Pancreas (tissue), 10 donors: ENCODE measurements around the gene PPM1B. TPM values are rescaled to one million over a fixed set of nuclear protein-coding genes. Genes with fewer than 3 reads are reported as not detected.

Source experiments
- ATAC-seq, 4 donors: fragments of 200-7000 bp; cut with Tn5 transposase; one replicate each; pipeline versions ENCODE4 v1.8.0 to v1.9.1; 2020; ENCODE audit warnings: mild to moderate bottlenecking in 4 of 4, moderate library complexity in 4 of 4
- DNase-seq, 6 donors: peaks; one replicate each; pipeline ENCODE4 v3.0.0-alpha.2; 2020
- FAIRE-seq: peaks from 2 replicates; lab custom pipeline; 2012; peaks lifted over from hg19 to GRCh38; lab: Jason Lieb, UNC
- H3K27ac ChIP-seq, 4 donors: fragments of 200-600 bp; sonication (generic); 1 replicate in 3 of 4; 2 replicates in 1 of 4; pipeline versions ENCODE4 v1.5.0 to v1.8.0; 2020
- H3K27me3 ChIP-seq, 4 donors: fragments of 200-600 bp; one replicate each; pipeline ENCODE4 v1.8.0; 2021
- H3K36me3 ChIP-seq, 3 donors: fragments of 200-600 bp; sonication (generic) in 1 of 3; one replicate each; pipeline versions ENCODE4 v1.5.0 to v1.8.0; 2020 to 2021
- H3K4me1 ChIP-seq, 3 donors: fragments of 200-600 bp; one replicate each; pipeline ENCODE4 v1.8.0; 2021
- H3K4me3 ChIP-seq, 4 donors: fragments of 200-600 bp; sonication (generic) in 2 of 4; one replicate each; pipeline versions ENCODE4 v1.5.0 to v1.8.0; 2020 to 2021
- H3K9me3 ChIP-seq, 4 donors: fragments of 200-600 bp; one replicate each; pipeline ENCODE4 v1.8.0; 2021
- CTCF ChIP-seq, 4 donors: fragments of 200-600 bp; sonication (generic) in 3 of 4; IDR thresholded peaks; one replicate each; pipeline versions ENCODE4 v1.5.0 to v1.8.0; 2021; ENCODE audit warnings: antibody characterized with exemption in 4 of 4
- WGBS, 2 donors: extraction: QIAGEN DNeasy Blood & Tissue Kit; methylation state at CpG; one replicate each; pipeline ENCODE4 v1.1.7; 2013; 5-methylcytosine and 5-hydroxymethylcytosine counted together
- intact Hi-C, 3 donors: fragments of 100-400 bp; cut with DNase I; formaldehyde crosslinking; loops; one replicate each; pipeline versions ENCODE4 v1.11.1 to v1.14.2; 2022
- polyA plus RNA-seq, 2 donors: library from polyadenylated mRNA; stranded (reverse); fragments of 200-250 nt; gene quantifications; one replicate each; pipeline ENCODE4 v1.2.3, GENCODE V29; 2013
- total RNA-seq, 6 donors: library from RNA; stranded (reverse); fragmentation: NEBNext Ultra II Directional in 4 of 6; extraction: Animal tissue kit (Norgen Biotek cat#: 25700) in 4 of 6; gene quantifications; one replicate each; pipeline versions ENCODE4 v1.2.1 to v1.2.4, GENCODE V29; 2021 to 2023
- donor health status: healthy with polysubstance abuse.
- donor health status: DM: no; HTN: no; CAD: no; lungs with moderate emphysema.
- donor health status: DM: no; HTN: no; CAD: no.
- donor health status: control.
- donor health status: control.
- donor health status: Bipolar disorder and iron deficiency.
- donor health status: DM: yes; HTN: yes; CAD: no.
- donor health status: DM: no; HTN: no; CAD: no.
- donor health status: DM: no; HTN: no; CAD: no.
- donor health status: DM: yes; HTN: yes; CAD: no.

The PPM1B gene
- total and polyA plus RNA-seq, 8 donors, result 12.0 to 28.5 (median 19.7) TPM

GRCh38 chr2:44166096-44166495 lies 2.6 kb upstream of the PPM1B start:
- intact Hi-C loops, result no loop called here
- Histone ChIP-seq H3K9me3 (no peaks in the 10 kb centered on the region), H3K27ac (no peak overlapping the region), H3K36me3 (no peaks in the 10 kb centered on the region), H3K27me3 (no peaks in the 10 kb centered on the region), H3K4me1 (peaks cover 0 to 5% (median 0%) of the 10 kb centered on the region in 3 donors), H3K4me3 (no peak overlapping the region)
- DNase-seq (peak in 2 of 6 donors; percentile 21 to 39), ATAC-seq (no peak), FAIRE-seq (no peak)
- 88% methylated on average over 23 of the region's 23 CpGs for WGBS, 2 donors
- TF ChIP-seq CTCF (IDR thresholded peaks at IDR 0.05), result no peak

GRCh38 chr2:44167311-44167907 lies 1.3 kb upstream of the PPM1B start:
- 17 to 18% methylated on average over 18 of the region's 18 CpGs for WGBS, 2 donors
- FAIRE-seq (no peak), DNase-seq (peak in 1 of 6 donors; percentile 24), ATAC-seq (no peak)
- H3K27me3 ChIP-seq, result no peaks in the 10 kb centered on the region
- no peaks in the 10 kb centered on the region for H3K9me3 ChIP-seq
- H3K4me1 ChIP-seq, result peaks cover 0 to 15% (median 12%) of the 10 kb centered on the region in 3 donors
- intact Hi-C loops, result no loop called here
- H3K27ac ChIP-seq, result peak overlapping the region; percentile 96 to 99 (median 98)
- H3K36me3 ChIP-seq, result no peaks in the 10 kb centered on the region
- no peak for TF ChIP-seq CTCF (IDR thresholded peaks at IDR 0.05)
- peak overlapping the region; percentile 5 to 43 (median 23) for H3K4me3 ChIP-seq

- TF ChIP-seq CTCF (IDR thresholded peaks at IDR 0.05), result no peak
- Histone ChIP-seq H3K27ac (peak overlapping the region; percentile 96 to 99 (median 98)), H3K9me3 (no peaks in the 10 kb centered on the region), H3K27me3 (no peaks in the 10 kb centered on the region), H3K36me3 (no peaks in the 10 kb centered on the region), H3K4me1 (peaks cover 0 to 22% (median 13%) of the 10 kb centered on the region in 3 donors), H3K4me3 (peak overlapping the region; percentile 6 to 43 (median 34))
- intact Hi-C loops, result no loop called here
- peak; percentile 90 to 100 (median 98) for DNase-seq
- 0% methylated on average over 46 of the region's 46 CpGs for WGBS, 2 donors
- ATAC-seq, result peak; percentile 76 to 88 (median 82)
- FAIRE-seq, result peak; percentile 98
Measured at GRCh38 chr2:44167908-44168680, 581 bp upstream of the PPM1B start.

GRCh38 chr2:44169155-44169898 lies 652 bp downstream of the PPM1B start:
- H3K4me3 ChIP-seq, result peak overlapping the region; percentile 75 to 96 (median 94)
- no peak for FAIRE-seq
- no peaks in the 10 kb centered on the region for H3K36me3 ChIP-seq
- DNase-seq, result peak in 5 of 6 donors; percentile 39 to 83 (median 51)
- no peak for TF ChIP-seq CTCF (IDR thresholded peaks at IDR 0.05)
- H3K27ac ChIP-seq, result peak overlapping the region; percentile 82 to 96 (median 92)
- WGBS, 2 donors, result 0% methylated on average over 29 to 54 of the region's 54 CpGs
- no peaks in the 10 kb centered on the region for H3K9me3 ChIP-seq
- peaks cover 0 to 27% (median 13%) of the 10 kb centered on the region in 3 donors for H3K4me1 ChIP-seq
- intact Hi-C loops, result no loop called here
- no peaks in the 10 kb centered on the region for H3K27me3 ChIP-seq
- ATAC-seq, result peak in 3 of 4 donors; percentile 6 to 9 (median 6)
